ENCODE results near the gene FAM72C.
"Not testable (repeated sequence)": the region's sequence is repeated elsewhere in the genome, so short reads cannot be mapped to it uniquely, and the experiment has no call there.

The FAM72C gene

DNA sequence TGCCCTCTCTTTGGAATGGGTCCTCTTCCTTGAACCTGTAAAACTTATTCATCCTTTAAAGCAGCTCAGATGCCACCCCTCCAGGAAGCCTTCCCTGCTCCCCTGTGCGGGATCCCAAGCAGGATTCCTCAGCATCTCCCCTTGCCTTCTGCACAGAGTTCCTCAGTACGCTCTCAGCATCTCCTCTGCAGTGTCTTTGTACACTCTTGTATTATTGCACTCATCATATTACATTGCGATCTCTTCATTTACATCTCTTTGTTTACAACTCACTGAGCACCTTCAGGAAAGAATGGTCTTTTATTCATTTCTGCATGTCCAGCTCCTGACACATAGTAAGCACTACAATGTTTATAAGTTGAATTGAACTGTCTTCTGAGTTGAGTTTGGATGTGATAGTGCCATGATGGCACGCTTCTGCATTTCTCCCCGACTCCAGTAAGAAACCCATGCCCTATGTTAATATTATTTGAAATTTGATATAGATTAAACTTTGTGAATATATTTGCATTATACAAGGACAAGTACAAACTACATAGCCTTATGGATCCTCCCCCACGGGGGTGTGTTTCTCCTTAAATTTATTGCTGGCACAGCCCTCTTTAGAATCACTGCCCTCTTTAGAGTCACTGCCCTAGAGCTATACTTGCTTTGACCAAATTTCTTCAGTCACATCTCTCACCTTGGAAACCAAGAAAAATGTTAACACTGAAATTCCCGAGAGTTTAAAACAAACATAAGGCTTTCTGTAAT is 13.1 kb upstream of the FAM72C start:
- DNase-seq, result not testable (repeated sequence)

DNA sequence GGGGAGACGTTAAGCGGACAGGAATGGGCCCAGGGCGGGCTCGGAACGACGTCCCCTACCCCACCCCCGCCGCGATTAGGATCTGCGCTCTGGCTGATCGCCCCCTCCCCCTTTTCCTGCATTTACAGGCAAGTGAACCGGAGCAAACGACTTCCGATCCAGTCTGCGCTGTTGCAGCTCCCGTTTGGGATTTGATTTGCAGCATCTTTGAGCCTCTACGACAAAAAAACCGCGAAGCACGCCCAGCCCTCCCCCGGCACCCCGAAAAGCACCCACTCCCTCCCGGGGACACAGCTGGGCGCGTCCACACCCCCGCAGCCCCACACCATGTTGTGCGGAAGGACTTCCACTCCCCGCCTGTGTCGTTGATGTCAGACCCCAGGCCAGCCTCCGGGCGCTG is 2.6 kb upstream of the FAM72C start:
- DNase-seq, result not testable (repeated sequence)

DNA sequence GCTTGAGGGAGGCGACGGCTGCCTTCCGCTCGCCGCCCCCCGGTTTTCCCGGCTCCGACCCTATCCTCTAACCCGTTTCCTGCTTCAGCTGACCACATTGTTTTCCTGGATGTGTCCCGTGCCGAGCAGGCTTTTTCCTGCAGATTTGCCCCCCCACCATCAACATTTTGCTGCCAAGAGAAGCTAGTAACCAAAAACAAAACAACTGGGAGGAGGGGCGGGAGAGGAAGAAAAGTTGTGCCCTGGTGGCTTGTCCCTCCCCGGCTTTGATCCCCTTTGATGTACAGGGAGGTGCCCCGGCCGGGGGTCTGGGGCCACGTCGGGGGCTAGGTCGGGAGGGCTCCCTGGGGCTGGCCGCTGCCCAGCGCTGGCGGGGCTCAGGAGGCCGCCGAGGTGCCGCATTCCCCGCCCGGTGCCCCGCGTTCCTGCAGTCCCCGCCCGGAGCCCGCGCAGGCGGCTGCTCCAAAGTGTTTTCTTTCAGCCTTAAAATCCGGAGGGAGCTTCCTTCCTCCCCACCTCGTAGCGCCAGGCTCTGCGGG is 2.2 kb upstream of the FAM72C start:
- not testable (repeated sequence) for DNase-seq

DNA sequence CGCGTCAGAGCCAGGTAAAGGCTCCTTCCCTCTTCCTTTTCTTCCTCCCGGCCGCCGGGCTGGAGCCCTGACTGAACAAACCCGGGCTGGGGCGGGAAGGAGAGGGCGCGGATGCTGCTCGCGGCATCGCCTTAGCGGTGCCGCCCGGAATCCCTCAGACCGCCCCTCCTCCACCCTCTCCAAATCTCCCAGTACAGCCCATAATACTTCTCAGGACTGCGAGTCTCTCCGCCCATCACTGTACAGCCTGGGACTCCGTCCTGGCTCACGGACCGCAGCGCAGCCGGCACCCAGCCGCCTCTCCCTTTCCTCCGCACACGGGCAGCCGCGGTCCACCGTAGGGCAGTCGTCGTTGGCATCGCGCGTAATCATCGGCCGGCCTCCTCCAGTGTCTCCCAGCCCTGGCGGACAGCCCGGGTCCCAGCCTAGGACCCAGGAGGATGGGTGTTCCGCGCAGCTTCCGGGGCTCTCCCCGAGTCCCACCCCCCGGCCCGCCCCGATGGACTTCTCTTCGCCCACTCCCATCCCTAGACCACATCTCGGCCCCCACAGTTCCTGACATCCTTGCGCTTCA is 1.1 kb upstream of the FAM72C start:
- DNase-seq, result not testable (repeated sequence)

DNA sequence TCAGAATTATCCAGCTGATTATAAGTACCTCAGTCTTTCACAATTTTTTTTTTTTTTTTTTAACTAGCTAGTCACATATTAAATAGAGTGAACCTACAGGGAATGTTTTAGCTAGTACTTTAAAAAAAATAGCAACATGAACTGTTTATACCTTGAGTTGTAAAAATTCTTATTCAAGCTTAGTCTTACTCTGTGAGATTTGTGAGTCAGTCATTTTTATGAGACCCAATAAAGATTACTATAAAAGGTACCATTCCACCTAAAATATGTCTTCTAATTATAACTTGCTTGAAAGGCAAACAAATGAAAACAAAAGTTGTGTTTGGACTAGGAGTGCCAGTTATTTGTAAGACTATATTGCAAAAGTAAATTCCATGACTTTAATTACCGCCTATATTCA is 5.9 kb downstream of the FAM72C start:
- not testable (repeated sequence) for DNase-seq

DNA sequence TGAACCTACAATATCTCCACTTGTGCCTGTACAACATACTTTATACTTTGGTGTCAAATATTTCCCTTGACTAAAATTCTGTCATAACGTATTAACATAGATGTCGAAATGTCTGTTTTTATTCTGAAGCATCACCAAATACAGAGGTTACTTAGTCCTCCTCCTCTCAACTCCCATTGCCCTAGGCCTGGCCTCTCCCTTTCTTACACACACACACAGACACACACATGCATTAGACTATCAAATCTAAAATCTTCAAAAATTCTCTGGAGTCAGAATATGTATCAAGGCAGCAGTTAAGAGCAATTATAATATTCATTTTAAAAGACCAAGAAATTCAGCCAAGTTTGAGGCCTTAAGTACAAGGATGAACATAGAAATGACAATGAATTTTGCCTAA is 7.5 kb downstream of the FAM72C start:
- not testable (repeated sequence) for DNase-seq

DNA sequence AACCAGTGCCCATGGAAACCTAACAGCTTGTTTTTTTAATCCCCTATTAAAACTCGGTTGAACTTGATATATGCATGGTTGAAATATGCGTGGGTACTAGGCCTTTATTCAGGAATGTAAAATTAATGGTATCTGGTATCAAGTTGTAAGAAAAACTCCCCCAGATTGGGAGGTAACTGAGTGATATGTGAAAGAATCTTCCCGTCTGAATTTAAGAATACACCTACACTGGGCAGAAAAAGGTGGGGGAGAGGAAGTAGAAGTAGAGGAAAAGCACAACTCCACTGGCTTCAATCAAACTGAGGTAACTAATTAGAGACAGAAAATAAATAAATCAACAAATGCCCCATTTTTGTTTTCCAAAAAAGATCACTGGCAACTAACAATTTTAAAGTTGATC is 15.9 kb downstream of the FAM72C start:
- DNase-seq, result not testable (repeated sequence)

DNA sequence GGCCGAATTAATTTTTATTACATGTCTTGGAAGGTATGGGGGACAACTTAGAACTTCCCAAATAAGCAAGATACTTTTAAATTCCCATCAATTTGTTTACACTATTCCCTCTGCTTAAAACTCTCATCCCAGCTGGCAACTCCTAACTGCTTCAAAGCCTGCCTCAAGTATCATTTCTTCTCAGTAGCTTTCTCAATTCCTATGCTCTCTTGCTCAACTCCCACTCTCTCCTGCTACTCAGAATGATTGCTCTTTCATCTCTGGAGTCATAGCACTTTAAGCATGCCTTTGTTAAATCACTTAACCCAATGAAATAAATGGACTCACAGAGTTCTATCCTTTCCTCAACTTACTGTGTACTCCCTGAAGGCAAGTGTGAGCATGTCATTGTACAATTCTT is 18.9 kb downstream of the FAM72C start:
- not testable (repeated sequence) for DNase-seq

DNA sequence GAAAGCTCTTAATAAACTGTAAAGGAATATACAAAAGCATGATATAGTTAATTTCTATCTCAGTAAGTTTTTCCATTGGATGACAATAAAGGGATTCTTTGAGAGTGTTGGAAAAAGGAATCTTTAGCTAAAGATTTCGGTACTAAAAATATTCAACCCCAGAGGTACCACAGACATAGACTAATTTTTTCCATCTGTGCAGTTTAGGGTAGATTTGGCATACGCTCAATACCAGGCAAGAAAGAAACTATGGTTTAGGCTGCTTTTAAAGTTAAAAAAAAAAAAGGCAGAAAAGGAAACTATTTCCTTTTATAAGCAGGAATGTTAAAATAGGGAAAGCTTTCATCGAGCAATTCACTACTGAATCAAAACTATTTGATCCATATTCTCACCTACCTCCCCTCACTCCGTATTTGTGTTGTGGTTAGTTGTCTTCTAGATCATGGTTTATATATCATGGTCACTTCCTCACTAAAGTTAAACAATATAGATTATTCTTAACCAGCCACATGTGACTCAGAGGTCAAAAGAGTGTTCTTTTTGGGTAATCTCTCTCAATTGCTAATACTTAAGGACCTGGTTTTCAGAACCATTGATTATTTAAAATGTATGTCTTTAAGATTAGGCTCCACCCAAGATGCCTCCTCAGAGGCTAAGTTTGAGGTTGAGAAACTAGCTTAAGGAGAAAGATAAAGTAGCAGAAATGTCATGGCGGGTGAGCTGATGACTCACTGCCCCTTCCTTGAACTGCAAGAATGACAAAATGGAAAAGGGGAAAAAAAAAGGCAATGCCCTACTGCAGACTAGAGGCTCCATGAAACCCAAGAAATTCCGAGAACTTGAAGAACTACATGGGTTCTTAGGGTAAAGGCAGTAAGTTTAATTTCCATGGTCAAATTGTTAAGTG is 20.0 kb downstream of the FAM72C start:
- not testable (repeated sequence) for DNase-seq

DNA sequence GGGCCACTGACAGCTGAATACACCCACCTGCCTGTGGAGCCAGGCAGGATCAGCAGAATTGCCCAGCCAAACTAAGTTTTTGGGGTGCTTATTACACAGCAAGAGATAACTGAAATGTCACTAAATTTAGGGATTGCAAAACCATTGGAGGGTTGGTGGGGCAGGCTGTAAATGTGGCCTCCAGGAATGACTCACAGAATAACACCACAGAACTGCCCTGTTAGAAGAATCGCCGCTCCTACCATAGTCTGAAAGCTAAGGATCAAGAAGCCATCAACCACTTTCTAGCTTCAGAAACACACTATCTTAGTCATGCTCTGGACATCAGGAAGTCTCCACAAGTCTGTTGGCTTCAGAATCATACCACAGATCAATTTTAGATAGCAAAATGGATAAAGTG is 24.0 kb downstream of the FAM72C start:
- not testable (repeated sequence) for DNase-seq

DNA sequence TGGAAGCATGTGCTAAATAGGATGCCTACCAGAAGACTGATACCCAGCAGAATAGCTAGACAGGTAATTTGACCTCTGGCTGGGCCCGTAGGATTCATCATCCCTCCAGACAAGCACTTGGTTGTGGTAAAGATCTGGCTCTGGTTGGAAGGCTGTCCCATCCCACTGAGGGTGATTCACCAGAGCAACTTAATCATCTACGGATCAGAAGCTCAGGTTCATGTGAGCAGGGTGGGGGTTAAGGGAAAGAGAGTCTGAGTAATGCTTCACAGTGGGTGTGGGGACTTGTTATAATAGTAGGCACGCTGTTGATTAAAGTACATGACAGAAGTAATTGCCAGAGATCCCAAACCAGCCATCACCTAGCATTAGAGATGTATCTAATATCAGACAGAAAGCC is 26.5 kb downstream of the FAM72C start:
- not testable (repeated sequence) for DNase-seq

DNA sequence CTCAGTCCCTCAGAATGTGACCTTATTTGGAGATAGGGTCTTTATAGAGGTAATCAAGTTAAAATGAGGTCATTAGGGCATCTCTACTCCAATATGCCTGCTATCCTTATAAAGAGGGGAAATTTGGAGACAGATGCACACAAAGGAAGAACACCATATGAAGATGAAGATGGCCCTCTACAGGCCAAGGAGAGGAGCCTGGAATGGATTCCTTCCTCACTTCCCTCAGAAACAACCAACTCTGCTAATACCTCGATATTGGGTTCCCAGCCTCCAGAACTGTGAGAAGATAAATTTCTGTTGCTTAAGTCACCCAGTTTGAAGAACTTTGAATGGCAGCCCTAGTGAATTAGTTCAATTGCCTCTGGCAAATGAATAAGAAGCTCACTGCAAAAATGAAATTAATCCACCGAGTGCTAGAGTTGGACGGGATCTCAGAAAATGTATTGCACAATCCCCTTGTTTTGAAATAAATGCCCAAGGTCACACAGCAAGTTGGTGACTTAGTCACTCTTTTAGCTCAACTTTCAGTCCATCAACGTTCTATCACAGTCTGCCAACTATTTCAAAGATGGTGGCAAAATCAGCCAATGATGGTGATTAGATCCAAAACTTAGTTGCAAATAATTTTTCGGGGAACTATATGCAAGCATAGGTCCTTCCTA is 27.1 kb downstream of the FAM72C start:
- DNase-seq, result not testable (repeated sequence)

DNA sequence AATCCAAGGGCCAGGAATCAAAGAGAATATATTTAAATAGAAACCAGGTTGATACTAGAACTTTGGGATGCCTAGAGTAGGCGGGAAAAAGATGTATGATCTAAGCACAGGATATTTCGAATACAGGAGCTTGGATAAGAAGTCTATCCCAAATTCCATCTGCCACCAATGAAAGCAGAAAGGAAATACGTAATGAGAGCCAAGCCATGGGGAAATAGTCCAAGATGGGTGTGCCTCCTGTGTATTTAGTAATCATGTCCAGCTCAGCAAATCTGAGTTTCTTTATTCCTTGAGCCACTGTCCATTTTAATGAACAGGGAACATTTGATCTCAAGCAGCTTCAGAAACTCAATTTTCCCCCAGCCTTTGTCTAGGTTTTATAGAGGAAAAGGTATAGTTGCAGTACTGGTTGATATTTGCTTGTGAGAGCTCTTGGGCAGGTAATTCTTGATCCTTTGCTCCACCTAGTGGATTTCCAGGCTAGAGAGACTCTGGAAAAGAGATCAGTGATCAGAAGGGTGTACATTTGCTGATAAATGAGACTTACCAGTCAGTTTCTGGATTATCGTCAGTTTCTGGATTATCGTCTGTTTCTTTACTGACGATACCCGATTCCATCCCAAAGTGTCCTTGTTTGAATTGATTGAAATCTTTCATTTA is 28.3 kb downstream of the FAM72C start:
- DNase-seq, result not testable (repeated sequence)

DNA sequence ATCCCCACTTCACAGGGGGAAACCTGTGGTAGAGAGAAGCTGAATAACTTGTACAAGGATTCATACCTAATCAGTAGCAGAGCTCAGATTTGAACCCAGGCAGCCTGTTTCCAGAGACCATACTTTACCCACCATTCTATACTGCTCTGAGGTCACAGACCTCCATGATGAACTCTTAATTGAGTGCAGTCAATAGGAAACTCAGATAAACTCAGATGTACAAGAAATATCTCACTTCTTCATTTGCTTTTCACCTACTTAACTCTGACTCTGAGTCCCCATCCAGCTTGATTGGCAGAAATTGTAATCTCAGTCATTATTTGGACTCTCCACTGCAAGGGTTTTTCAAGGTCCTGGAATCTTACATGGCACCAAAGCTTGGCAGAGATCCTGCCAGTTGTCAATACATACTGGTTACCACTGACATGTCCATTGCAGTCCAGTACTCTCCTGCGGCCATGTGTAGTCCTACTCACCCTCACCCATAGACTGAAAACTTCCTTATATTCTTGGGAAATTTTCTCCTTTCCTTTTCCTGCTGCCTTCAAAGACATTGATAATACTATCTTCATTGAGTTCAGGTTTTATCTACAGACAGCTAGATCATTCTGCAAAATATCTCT is 29.4 kb downstream of the FAM72C start:
- DNase-seq, result not testable (repeated sequence)

DNA sequence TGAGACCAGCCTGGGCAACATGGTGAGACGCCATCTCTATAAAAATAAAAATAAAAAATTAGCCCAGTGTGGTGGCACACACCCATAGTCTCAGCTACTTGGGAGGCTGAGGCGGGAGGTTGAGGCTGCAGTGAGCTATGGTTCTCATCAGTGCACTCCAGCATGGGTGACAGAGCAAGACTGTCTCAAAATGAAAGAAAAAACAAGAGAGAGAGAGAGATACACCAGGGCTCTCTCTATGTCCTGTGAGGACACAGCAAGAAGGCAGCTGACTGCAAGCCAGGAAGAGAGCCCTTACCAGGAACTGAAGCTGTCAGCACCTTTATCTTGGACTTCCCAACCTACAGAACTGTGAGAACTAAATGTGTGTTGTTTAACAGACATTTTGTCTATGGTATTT is 32.1 kb downstream of the FAM72C start:
- not testable (repeated sequence) for DNase-seq

DNA sequence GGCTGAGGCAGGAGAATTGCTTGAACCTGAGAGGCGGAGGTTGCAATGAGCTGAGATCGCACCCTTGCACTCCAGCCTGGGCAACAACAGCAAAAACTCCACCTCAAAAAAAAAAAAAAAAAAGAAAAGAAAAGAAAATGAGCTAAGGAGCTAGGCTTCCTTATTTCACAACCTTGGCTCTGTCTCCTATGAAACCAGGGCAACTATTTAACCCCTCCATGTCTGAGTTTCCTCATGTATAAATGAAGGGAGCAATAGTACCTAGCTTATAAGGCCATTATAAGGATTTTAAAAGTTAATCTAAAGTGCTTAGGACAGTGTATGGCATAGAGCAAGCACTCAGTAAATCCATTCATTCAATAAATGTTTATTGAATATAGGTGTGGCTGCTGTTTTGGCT is 32.9 kb downstream of the FAM72C start:
- DNase-seq, result not testable (repeated sequence)

DNA sequence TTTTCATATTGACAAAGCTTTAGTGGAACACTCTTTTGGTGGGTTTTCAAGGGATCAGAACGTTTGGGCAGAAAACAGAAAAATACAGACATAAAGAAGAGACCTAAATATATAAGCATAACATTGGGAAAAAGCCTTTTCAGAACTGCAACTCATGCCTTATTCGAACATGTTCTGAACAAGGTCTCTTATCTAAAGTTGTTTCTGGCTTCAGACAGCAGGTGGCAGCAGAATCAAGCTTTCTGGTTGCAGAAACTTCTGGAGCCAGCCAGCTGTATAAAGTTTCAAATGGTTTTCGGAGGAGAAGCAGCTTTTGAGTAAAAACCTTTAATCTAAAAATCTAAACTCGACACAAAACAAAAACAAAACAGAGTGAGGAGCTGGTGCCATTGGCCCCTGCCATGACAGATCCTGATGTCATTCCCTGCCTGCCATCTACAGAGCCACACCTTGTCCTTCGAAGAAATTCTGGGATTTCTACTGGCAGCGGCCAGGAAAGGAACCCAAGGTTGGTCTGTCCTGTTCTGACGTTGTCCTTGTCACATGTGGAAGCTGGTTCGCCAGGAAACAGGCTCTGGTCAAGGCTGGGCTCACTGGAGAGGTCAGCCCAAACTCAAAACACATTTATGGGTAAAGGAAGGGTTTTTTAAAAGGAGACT is 35.2 kb downstream of the FAM72C start:
- peak; percentile 34 for DNase-seq

DNA sequence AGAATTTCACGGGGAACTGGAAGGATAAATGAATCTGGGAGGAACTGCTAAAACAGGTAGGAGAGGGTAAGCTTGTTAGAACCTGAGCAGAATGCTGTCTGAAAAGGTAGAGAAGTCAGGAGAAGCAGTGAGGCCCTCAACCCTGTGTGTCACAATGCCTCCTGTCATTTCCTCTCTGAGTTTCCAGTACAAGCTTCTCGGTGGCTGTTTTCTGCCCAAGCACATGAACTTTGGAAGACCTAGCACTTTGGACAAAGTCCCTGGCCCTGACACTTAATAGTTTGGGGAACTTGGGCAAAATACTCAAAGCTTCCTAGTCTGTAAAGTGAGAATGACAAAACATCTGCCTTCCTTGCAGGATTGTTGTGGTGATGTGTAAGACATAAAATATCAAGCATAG is 52.7 kb downstream of the FAM72C start:
- DNase-seq, result not testable (repeated sequence)

DNA sequence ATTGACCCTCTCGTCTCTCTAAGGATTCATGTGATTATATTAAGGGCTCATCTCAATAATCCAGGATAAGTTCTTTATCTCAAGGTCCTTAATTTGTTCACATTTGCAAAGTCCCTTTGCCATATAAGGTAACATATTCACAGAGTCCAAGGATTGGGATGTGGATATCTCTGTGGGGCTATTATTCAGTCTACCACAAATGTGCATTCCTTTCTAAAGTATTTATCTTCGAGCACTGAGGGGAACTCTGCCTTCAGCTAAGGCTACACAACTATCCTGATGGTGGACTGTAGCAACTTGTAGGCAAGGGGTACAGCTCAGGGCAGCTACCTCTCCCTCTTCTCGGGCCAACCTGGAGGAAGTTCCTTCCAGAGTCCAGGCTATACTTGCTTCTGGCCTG is 53.2 kb downstream of the FAM72C start:
- DNase-seq, result not testable (repeated sequence)

DNA sequence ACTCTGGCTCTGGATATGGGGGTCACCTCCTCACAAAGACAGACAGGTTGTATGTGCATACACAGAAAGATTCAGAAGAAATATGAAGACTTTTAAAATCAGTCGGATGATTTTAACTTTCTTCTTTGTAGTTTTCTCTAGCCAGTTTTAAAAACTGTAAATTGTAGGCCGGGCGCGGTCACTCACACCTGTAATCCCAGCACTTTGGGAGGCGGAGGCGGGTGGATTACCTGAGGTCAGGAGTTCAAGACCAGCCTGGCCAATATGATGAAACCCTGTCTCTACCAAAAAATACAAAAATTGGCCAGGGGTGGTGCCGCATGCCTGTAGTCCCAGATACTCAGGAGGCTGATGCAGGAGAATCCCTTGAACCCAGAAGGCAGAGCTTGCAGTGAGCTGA is 58.1 kb downstream of the FAM72C start:
- not testable (repeated sequence) for DNase-seq
